Occipital lobe (tissue), 2 donors: ENCODE data around the gene CLP1. TPM values are rescaled to one million over a fixed set of nuclear protein-coding genes. Genes with fewer than 3 reads are reported as not detected.
"Not testable (repeated sequence)": the region's sequence is repeated elsewhere in the genome, so short reads cannot be mapped to it uniquely, and the experiment has no call there.

Experiments used
- DNase-seq: peaks from one replicate; lab custom pipeline; 2025; lab: John Stamatoyannopoulos, UW
- total RNA-seq: library from RNA; depleted of rRNA; stranded (reverse); fragments of >200 nt; gene quantifications from one replicate; pipeline ENCODE4 v1.2.3, GENCODE V29; 2014

Gene CLP1
- total RNA-seq, 1 donor from 2014 or later: 15.1 TPM

DNA sequence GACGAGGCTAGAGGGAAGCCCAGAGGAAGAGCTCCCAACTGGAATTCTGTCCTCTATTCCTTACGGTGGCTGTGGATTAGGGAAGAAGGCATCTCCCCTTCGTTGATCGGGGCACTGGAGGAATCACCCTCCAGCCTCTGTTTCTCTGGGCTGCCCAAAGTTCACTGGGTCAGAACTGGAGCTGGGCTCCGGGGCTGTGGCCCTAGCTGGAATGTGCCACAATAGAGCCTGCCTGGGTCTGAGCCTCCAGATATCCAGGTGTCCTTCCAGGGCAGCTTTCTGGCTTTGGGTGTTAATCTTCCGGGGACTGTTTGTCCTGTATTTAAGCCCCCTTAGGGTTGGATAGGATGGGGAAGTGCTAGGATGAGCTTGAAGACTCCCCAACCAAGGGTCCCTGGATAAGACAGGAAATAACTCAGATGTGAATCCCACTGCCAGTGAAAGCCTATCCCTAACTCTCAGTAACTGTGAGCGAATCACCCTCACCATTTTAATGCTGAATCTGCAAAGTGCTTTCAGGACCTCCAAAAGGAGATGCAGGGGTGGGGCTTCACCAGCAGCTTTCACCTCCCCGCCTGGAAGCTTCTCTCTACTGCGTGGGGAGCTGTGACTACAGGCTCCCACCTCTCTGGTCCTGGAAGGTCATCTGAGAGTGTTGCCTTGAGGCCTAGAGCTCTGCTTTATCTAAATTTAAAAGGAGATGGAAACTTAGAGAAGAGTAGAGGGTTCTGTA lies 17.3 kb upstream of the CLP1 start:
- DNase-seq: no peak

DNA sequence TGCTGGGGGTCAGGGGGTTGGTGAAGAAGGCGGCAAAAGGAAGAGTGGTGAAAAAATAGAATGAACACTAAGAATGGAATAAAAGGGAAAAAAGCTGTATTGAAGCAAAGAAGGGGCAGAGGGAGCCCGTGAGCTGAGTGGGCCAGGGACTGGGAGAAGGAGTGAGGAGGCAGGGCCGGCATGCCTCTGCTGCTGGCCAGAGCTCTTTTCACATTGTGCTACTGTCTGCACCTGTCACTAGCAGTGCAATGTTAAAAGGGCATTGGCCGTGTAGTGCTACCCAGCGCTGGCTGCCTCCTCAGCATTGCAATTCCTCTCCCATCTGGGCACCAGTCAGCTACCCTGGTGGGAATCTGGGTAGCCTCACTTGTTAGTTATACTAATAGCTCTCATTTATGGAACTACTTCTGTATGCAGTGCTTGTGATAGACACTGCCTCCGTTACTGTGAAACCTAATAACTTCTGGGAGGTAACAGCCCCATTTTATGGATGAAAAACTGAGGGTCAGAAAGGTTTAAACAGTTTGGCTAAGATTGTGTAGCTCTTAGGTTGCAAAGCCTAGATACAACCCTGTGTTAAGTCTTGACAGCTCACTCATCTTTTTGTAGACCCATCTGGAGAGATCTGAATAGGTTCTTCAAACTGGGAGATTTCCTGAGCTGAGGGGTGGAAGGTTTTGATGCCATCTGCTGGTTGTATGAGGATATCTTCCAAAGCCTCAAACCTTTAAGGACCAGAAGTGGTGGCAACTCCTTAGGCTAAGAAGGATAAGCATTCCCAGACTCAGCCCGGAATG lies 16.4 kb upstream of the CLP1 start:
- DNase-seq: no peak

- no peak for DNase-seq
Observed at GRCh38 chr11:57643802-57644201, 13.8 kb upstream of the CLP1 start.

GRCh38 chr11:57644748-57645688 lies 12.5 kb upstream of the CLP1 start:
- peak; percentile 52 for DNase-seq

- no peak for DNase-seq
Observed at GRCh38 chr11:57645689-57646085, 11.9 kb upstream of the CLP1 start.

DNA sequence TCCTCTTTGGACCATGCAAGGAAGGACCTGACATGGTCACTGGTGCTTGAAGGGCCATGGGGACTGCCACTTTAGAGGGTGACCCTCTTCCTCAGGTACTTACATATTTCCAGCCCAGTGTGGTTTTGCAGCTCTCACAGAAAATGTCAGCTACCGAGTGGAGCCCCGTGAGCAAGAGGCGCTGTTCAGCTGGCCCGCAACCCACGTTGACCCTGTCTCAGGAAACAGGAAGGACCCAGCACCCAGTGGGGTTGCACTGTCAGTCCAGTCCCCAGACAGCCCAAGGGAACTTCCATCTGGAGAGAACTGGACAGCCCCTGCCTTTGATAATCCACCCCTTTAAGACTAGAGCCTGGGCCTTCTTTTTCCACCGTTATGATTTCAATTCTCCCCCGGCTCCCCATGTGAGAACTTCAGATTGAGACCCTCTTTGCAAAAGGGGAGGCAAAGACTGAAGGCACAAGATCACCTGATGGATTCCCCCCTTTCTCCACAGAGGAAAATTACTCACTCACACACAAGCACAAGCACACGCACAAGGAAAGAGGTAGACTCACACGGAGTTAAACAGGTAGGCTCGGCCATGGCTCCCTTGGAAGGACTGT lies 11.3 kb upstream of the CLP1 start:
- DNase-seq: no peak

DNA sequence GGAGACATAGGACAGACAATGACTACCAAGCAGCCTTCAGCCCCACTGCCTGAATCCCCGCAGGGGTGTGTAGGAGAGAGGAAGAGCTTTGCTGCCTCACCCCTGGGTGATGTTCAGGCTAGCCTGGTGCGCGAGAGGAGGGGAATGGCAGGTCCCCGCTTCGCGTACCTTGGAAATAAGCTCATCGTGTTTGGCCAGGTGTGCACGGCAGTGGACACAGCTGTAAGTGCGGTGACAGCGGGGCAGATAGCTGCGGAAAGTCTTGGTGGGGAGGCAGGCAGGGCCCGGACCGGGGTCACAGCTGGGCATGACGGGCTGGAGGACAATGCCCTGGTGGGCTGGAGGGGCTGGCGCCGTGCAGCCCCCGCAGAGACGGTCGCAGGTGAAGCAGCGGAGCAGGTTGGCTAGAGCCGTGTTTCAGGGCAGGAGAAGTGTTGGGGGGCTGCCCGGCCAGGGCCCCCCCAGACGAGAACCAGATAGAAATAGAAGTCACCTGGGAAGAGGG lies 10.7 kb upstream of the CLP1 start:
- no peak for DNase-seq

DNA sequence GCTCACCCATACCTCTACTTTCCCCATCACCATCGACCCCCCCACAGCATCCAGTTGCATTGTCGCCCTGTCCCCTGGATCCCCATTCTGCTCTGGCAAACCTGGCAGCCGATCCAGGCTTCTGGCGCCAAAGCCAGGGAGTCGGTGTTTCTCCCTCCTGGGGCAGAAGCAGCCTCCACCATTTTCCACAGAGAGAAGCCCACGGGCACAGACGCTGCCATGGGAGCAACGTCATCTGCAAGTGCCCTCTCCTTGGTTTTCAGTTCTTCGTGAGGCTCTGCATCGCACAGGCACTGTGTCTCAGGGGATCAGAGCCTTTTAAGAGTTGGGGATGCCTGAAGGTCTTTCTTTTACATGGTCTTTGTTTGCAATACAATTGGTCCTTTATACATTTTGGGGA lies 10.2 kb upstream of the CLP1 start:
- DNase-seq: no peak

DNA sequence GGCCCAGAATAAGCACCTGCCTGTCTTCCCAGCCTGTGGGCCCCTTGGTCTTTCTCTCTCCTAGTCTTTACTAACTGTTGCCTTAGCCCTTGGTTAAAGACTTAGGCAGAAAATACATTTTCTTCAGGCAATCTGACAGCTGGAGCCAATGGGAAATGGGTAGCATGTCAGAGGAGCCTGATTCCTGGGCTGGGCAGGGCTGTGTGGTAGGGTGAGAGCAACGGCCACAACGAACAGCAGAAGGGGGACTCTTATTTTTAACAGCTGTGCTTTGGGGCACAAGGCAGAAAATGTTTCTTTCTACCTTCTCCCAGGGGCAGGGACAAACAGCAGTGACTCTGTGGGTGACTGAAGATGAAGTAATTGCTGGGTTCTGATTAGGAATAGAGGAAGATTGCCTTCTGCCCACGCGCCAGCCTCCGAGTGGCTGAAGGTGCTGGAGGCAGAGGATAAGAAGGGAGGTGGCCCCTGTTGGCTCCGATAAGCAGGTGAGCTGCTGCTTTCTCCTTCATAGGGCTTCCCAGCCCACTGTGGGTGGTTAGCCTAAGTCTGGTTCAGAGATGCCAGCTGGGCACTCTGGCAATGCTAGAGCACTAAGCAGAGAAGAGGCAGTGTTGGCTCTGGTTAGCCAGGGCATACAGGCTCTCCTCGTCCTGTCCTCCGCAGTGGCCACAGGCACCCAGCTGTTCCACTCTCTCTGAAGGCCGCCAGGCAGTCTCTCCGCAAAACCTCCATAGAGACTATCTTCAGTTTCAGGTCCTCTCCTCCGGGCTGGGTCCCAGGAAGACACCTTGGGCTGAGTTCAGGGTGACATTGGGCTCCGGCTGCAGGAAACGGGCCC lies 9.4 kb upstream of the CLP1 start:
- DNase-seq: peak; percentile 51

DNA sequence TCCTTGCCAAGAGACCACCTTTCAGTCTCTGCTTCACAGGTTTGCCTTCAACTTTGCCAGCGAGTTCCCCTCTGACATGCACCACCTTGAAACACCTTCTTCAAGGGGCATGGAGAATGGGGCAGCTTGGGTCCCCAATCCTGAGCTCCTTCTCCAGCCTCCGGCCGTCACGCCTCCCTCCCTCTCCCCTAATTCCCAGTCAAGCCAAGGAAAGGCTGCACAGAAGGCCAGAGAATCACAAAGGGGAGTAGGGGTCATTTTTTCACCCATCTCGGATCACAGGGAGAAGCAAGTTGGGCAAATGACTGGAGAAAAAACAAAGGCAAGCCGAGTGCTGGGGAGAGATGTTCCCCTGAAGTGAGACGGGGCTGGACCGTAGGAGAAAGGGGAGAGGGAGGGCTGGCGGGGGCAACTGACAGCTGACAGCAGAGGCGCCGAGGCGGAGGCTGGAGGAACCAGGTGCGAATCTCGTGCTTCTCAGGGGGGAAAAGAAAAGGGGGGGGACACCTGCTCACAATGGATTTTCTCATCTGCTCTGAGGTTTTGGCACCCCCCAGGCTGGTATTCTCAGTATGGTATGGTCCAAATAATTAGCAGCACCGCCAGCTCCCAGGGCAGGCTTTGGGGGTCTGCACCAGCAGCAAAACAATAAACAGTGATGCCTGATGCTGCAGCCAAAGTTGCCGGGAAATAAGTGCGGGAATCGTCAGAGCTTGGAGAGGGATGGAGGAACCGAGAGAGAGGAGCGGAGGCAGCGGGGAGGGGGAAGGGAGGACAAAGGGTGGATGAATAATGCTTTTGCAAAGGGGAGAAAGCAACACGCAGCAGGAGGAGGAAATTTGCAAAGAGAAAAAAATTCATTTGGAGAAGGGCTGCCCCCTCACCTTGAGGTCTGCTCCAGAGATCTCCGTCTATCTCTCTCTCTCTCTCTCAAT lies 8.5 kb upstream of the CLP1 start:
- peak; percentile 51 for DNase-seq

DNA sequence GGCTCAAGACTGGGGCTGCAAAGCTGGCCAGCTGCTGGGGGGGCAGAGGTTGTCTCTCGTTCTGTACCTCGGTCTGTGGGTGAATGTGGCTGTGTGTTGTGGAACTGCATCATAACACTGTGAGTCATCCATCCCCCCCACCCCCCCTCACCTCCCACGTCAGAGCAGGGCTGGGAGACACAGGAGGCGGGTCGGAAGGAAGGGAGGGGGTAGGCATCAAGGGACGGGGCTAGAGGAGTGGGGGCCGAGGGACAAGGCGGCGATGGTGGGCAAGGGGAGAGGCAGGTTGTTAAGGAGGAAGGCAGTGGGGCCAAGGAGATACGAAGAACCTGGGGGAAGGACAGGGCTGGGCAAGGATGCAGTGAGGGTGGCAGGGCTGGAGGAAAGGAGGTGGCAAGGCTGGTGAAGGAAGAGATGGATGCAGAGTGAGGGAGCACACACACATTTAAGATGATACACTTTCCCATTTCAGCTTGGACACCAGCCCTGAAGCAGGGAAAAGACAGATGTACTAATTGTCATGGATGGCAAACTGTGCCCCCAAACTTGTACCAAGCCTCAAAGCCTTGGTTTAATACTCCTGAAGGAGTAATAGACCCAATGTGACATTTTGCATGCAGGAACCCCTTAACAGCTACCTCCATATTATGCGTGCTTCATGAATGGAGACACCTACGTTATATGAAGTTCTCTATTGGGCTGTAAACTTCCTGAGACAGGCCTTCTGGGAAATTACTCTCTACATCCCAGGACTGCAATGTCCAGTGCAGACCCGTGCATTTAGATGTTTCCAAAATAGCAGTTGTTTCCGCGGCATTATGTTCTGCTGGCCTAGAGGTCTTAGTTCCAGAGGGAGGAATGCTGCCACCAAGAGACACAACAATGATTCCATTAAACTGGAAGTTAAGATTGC lies 7.5 kb upstream of the CLP1 start, which contains the start of gene YPEL4:
YPEL4 (minus strand) TSS at position 87 of the 913 bp plus-strand sequence. CDS start 2,805 bp downstream, outside the sequence.
- DNase-seq: peak; percentile 90

- DNase-seq: no peak
Observed at GRCh38 chr11:57650739-57651090, 6.8 kb upstream of the CLP1 start.

DNA sequence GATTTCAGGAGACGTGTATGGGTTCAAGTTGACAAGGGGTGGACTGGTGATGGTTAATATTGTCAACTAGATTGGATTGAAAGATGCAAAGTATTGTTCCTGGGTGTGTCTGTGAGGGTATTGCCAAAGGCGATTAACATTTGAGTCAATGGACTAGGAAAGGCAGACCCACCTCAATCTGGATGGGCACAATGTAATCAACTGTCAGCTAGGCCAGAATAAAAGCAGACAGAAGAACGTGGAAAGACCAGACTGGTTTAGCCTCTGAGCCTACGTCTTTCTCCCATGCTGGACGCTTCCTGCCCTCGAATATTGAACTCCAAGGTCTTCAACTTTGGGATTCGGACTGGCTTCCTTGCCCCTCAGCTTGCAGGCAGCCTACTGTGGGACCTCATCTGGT lies 6.2 kb upstream of the CLP1 start:
- DNase-seq: no peak

GRCh38 chr11:57652230-57652629 lies 5.3 kb upstream of the CLP1 start:
- DNase-seq: not testable (repeated sequence)

GRCh38 chr11:57652662-57653061 lies 4.9 kb upstream of the CLP1 start:
- no peak for DNase-seq

DNA sequence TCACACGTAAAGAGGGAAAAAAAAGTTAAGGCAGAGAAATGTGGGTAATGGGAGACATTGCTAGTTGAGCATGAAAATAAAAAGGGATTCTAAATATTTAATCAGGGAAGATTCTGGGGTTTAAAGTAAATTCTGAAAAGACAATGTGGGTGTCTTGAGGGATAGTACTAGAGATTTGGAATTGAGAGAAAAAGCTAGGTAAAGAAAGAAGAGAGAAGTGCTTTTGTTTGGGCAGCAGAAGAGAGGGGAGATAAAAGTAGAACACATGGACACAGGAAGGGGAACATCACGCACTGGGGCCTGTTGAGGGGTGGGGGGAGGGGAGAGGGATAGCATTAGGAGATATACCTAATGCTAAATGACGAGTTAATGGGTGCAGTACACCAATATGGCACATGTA lies 4.4 kb upstream of the CLP1 start:
- DNase-seq: no peak

DNA sequence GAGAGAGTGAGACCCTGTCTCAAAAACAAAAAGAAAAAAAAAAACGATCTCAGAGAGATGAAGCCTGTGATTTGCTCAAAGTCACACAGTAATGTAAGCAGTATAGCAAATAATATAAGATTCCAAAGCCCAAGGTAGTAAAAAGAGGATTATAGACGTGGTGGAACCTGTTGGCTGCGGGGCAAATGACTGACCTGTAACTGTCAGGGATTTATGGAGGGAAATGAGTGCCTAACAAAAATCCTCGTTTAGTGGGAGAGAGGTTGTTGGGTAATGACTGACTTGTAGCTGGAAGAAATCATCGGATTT lies 723 bp upstream of the CLP1 start:
- DNase-seq: no peak

DNA sequence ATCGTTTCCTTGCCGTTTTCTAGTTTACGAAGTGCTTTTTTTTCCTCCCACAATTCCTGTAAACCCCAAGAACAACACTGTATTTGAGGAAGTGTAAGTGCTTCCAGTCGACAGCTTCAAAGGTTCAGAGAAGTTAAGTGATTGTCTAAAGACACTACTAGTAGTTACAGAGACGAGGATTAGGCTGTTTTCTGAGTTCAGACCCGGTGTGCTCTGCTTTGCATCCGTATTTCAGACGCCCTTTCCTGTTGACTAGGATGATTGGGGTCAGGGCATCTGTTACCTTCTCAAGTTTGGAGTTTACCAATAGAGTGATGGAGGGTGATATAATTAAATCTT lies 430 bp downstream of the CLP1 start:
- DNase-seq: no peak
